Caco-2 (cell line): Measurements from ENCODE around the gene RUNX1. TPM values are rescaled to one million over a fixed set of nuclear protein-coding genes. Genes with fewer than 3 reads are reported as not detected.

Experiments
- BruUV-seq: library from RNA; stranded (reverse); fragments of 400-500 nt; replicated peaks from 2 replicates; lab custom pipeline; 2021; lab: Mats Ljungman, UMichigan
- CTCF ChIA-PET: fragments of 300-600 bp; sonication (Branson Sonifier 250); formaldehyde crosslinking; loops from one replicate; lab custom pipeline; 2022; ENCODE audit warnings: antibody characterized with exemption; lab: Charles Lee
- POLR2A ChIA-PET: fragments of 300-600 bp; sonication (Branson Sonifier 250); formaldehyde crosslinking; loops from one replicate; lab custom pipeline; 2022; ENCODE audit warnings: antibody characterized with exemption; lab: Charles Lee
- DNase-seq, 2 experiments: peaks; one replicate each; pipeline versions ENCODE4 v3.0.0 to v3.0.0-alpha.2; 2020 to 2022
- H3K27me3 ChIP-seq: replicated peaks from 2 replicates; pipeline ENCODE4 v1.6.0; 2011; ENCODE audit warnings: low read length; ENCODE audit not compliant: control insufficient read depth, insufficient read depth
- H3K36me3 ChIP-seq: 2 replicates; pipeline ENCODE4 v1.5.1; 2011; ENCODE audit warnings: low read length; ENCODE audit not compliant: control insufficient read depth, insufficient read depth
- H3K4me1 ChIP-seq: fragments of 250-450 bp; sonication (Bioruptor Pico); 2 replicates; pipeline ENCODE4 v1.5.1; 2020; ENCODE audit warnings: mild to moderate bottlenecking
- H3K4me3 ChIP-seq: 2 replicates; pipeline ENCODE4 v1.5.1; 2011; ENCODE audit warnings: low read depth, mild to moderate bottlenecking, control low read depth, low read length
- H3K9me3 ChIP-seq: fragments of 250-450 bp; sonication (Bioruptor Pico); 2 replicates; pipeline ENCODE4 v1.5.1; 2020; ENCODE audit warnings: mild to moderate bottlenecking, moderate library complexity
- H3K27ac Mint-ChIP-seq: one replicate; pipeline ENCODE4 v1.8.0; 2022; ENCODE audit warnings: mixed read lengths; ENCODE audit not compliant: unreplicated experiment
- H3K27me3 Mint-ChIP-seq: one replicate; pipeline ENCODE4 v1.8.0; 2022; ENCODE audit warnings: mixed read lengths; ENCODE audit not compliant: insufficient read depth, unreplicated experiment
- H3K36me3 Mint-ChIP-seq: one replicate; pipeline ENCODE4 v1.8.0; 2022; ENCODE audit warnings: mild to moderate bottlenecking, mixed read lengths; ENCODE audit not compliant: insufficient read depth, unreplicated experiment
- H3K4me1 Mint-ChIP-seq: one replicate; pipeline ENCODE4 v1.8.0; 2022; ENCODE audit warnings: low read depth, mixed read lengths; ENCODE audit not compliant: unreplicated experiment
- H3K4me3 Mint-ChIP-seq: one replicate; pipeline ENCODE4 v1.8.0; 2022; ENCODE audit warnings: mild to moderate bottlenecking, moderate library complexity, mixed read lengths; ENCODE audit not compliant: unreplicated experiment
- H3K9me3 Mint-ChIP-seq: one replicate; pipeline ENCODE4 v1.8.0; 2022; ENCODE audit warnings: mixed read lengths; ENCODE audit not compliant: unreplicated experiment
- intact Hi-C: fragments of 100-400 bp; cut with micrococcal nuclease; formaldehyde crosslinking; loops from one replicate; pipeline ENCODE4 v1.10.0; 2022; ENCODE audit not compliant: unreplicated experiment
- total RNA-seq: library from RNA; stranded (reverse); gene quantifications from 2 replicates; pipeline ENCODE4 v1.2.3, GENCODE V29; 2022
- TF ChIP-seq, protein P1 (sequence below), 2 experiments: fragments of 200-600 bp in 1 of 2; IDR thresholded peaks; 1 replicate in 1 of 2; 2 replicates in 1 of 2; pipeline versions ENCODE4 v1.5.1 to v1.8.0; 2011 to 2022; ENCODE audit warnings: antibody characterized with exemption in 1 of 2, control low read depth in 1 of 2, inconsistent platforms in 1 of 2, low read depth in 1 of 2, low read length in 1 of 2, mild to moderate bottlenecking in 1 of 2, moderate library complexity in 1 of 2; ENCODE audit not compliant: insufficient read depth in 1 of 2, severe bottlenecking in 1 of 2, unreplicated experiment in 1 of 2

RUNX1 gene
- total RNA-seq, 1 experiment from 2014 or later: 11.7 TPM

DNA sequence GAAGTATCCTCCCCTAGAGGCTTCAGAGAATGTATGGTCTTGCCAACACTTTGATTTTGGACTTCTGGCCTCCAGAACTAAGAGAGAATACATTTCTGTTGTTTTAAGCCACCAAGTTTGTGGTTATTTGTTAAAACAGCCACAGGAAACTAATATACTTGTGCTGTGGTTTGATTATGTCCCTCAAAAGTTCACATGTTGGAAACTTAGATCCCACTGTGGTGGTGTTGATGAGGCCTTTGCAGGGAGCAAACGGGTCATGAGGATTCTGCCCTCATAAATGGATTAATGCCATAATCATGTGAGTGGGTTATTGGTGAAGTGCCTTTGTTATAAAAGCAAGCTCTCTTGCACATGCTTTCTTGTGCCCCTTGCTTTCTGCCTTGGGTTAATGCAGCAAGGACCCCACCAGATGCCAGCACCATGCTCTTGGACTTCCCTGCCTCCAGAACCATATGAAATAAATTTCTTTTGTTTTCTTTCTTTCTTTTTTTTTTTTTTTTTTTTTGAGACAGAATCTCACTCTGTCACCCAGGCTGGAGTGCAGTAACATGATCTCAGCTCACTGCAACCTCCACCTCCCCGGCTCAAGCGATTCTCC lies 223.1 kb downstream of the RUNX1 start:
- POLR2A ChIA-PET: no interaction called here
- H3K27me3 Mint-ChIP-seq: no peaks in the 10 kb centered on the region
- TF ChIP-seq, protein P1, sequence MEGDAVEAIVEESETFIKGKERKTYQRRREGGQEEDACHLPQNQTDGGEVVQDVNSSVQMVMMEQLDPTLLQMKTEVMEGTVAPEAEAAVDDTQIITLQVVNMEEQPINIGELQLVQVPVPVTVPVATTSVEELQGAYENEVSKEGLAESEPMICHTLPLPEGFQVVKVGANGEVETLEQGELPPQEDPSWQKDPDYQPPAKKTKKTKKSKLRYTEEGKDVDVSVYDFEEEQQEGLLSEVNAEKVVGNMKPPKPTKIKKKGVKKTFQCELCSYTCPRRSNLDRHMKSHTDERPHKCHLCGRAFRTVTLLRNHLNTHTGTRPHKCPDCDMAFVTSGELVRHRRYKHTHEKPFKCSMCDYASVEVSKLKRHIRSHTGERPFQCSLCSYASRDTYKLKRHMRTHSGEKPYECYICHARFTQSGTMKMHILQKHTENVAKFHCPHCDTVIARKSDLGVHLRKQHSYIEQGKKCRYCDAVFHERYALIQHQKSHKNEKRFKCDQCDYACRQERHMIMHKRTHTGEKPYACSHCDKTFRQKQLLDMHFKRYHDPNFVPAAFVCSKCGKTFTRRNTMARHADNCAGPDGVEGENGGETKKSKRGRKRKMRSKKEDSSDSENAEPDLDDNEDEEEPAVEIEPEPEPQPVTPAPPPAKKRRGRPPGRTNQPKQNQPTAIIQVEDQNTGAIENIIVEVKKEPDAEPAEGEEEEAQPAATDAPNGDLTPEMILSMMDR (IDR thresholded peaks at IDR 0.05; ENCODE audit: insufficient read depth in 1 of 2, low read depth in 1 of 2, low read length in 1 of 2, severe bottlenecking in 1 of 2, unreplicated experiment in 1 of 2): no peak
- no peaks in the 10 kb centered on the region for H3K9me3 ChIP-seq
- no peak overlapping the region for H3K4me3 ChIP-seq
- CTCF ChIA-PET: no interaction called here
- H3K36me3 Mint-ChIP-seq: peaks cover 14% of the 10 kb centered on the region
- H3K4me3 Mint-ChIP-seq: no peak overlapping the region
- DNase-seq: no peak
- no peaks in the 10 kb centered on the region for H3K4me1 Mint-ChIP-seq
- no peaks in the 10 kb centered on the region for H3K27me3 ChIP-seq
- BruUV-seq: no TSS peak
- no peaks in the 10 kb centered on the region for H3K36me3 ChIP-seq
- H3K27ac Mint-ChIP-seq: no peak overlapping the region
- intact Hi-C loops: no loop called here
- peaks cover 12% of the 10 kb centered on the region for H3K9me3 Mint-ChIP-seq
- no peaks in the 10 kb centered on the region for H3K4me1 ChIP-seq

- Histone ChIP-seq H3K27me3 (no peaks in the 10 kb centered on the region), H3K4me1 (no peaks in the 10 kb centered on the region), H3K9me3 (no peaks in the 10 kb centered on the region), H3K4me3 (no peak overlapping the region), H3K36me3 (no peaks in the 10 kb centered on the region)
- Mint-ChIP-seq H3K27me3 (no peaks in the 10 kb centered on the region), H3K36me3 (peaks cover 14% of the 10 kb centered on the region), H3K27ac (no peak overlapping the region), H3K4me1 (no peaks in the 10 kb centered on the region), H3K4me3 (no peak overlapping the region), H3K9me3 (peaks cover 12% of the 10 kb centered on the region)
- ChIA-PET POLR2A (no interaction called here), CTCF (no interaction called here)
- no peak for DNase-seq
- intact Hi-C loops: no loop called here
- TF ChIP-seq, protein P1 (IDR thresholded peaks at IDR 0.05; ENCODE audit: insufficient read depth in 1 of 2, low read depth in 1 of 2, low read length in 1 of 2, severe bottlenecking in 1 of 2, unreplicated experiment in 1 of 2): no peak
- no TSS peak for BruUV-seq
Measured at GRCh38 chr21:34825101-34825500, 224.0 kb downstream of the RUNX1 start.

DNA sequence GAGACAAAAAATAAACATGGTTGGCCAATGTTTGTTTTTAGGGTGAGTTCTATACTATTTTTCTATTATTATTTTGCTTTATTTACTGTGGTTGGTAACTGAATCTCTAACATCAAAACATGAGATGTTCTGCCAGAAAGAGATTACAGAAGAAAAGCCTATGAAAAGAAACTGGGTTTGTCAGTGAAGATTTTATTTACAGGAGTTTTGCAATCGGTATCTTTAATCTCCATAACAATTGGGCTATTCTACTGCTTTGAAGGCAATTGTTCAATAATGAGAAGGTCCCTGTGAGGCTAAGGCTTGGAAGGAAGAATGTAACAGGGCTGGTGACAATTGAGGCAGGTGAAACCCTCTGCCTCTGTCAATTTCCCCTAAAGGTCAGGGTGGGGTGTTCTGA lies 224.8 kb downstream of the RUNX1 start:
- Histone ChIP-seq H3K9me3 (no peaks in the 10 kb centered on the region), H3K36me3 (no peaks in the 10 kb centered on the region), H3K4me3 (no peak overlapping the region), H3K27me3 (no peaks in the 10 kb centered on the region), H3K4me1 (no peaks in the 10 kb centered on the region)
- CTCF ChIA-PET: no interaction called here
- peaks cover 12% of the 10 kb centered on the region for H3K9me3 Mint-ChIP-seq
- no peak for DNase-seq
- H3K4me1 Mint-ChIP-seq: no peaks in the 10 kb centered on the region
- no TSS peak for BruUV-seq
- POLR2A ChIA-PET: no interaction called here
- TF ChIP-seq, protein P1 (IDR thresholded peaks at IDR 0.05; ENCODE audit: insufficient read depth in 1 of 2, low read depth in 1 of 2, low read length in 1 of 2, severe bottlenecking in 1 of 2, unreplicated experiment in 1 of 2): no peak
- H3K27ac Mint-ChIP-seq: no peak overlapping the region
- peaks cover 14% of the 10 kb centered on the region for H3K36me3 Mint-ChIP-seq
- H3K4me3 Mint-ChIP-seq: no peak overlapping the region
- no peaks in the 10 kb centered on the region for H3K27me3 Mint-ChIP-seq
- intact Hi-C loops: no loop called here
